ENCODE results near the gene LIMCH1. TPM values are rescaled to one million over a fixed set of nuclear protein-coding genes. Genes with fewer than 3 reads are reported as not detected.

Gene LIMCH1
- total and polyA plus RNA-seq, 7 experiments from 2014 or later = 0.05 to 1.2 TPM; not detected in 5

- no peak overlapping the region for H3K4me3 ChIP-seq (ENCODE audit: low read length)
- CTCF ChIA-PET = no interaction called here
- Mint-ChIP-seq H3K4me1 (peaks cover 0 to 3% (median 0%) of the 10 kb centered on the region in 7 donors), H3K4me3 (no peak overlapping the region), H3K36me3 (no peaks in the 10 kb centered on the region), H3K27ac (no peak overlapping the region), H3K9me3 (peaks cover 0 to 10% (median 4%) of the 10 kb centered on the region in 11 donors), H3K27me3 (peaks cover 0 to 4% (median 4%) of the 10 kb centered on the region in 5 donors)
- intact Hi-C loops (cut with micrococcal nuclease) = no loop called here
- ATAC-seq (peak; percentile 38), DNase-seq (no peak)
- POLR2A ChIA-PET = no interaction called here
- no peaks in the 10 kb centered on the region for H3K27me3 ChIP-seq (ENCODE audit: control insufficient read depth in 2 of 2, insufficient read depth in 2 of 2, low read length in 2 of 2)
- H3K36me3 ChIP-seq (ENCODE audit: control insufficient read depth in 2 of 3, insufficient read depth in 3 of 3, low read length in 3 of 3) = no peaks in the 10 kb centered on the region
- H3K4me1 ChIP-seq (ENCODE audit: control insufficient read depth in 2 of 2, insufficient read depth in 2 of 2, low read length in 2 of 2) = no peaks in the 10 kb centered on the region
- no peak overlapping the region for H3K27ac ChIP-seq (ENCODE audit: low read depth, low read length)
- H3K9me3 ChIP-seq (ENCODE audit: control insufficient read depth in 2 of 3, low read length in 3 of 3) = no peaks in the 10 kb centered on the region
These were observed 23.0 kb upstream of the LIMCH1 start for GRCh38 chr4:41514766-41515481.

GRCh38 chr4:41517121-41517520, 20.8 kb upstream of the LIMCH1 start:
- DNase-seq (no peak), ATAC-seq (no peak)
- H3K27ac ChIP-seq (ENCODE audit: low read depth, low read length) = no peak overlapping the region
- peaks cover 0 to 10% (median 1%) of the 10 kb centered on the region in 11 donors for H3K9me3 Mint-ChIP-seq
- no peaks in the 10 kb centered on the region for H3K27me3 ChIP-seq (ENCODE audit: control insufficient read depth in 2 of 2, insufficient read depth in 2 of 2, low read length in 2 of 2)
- ChIA-PET CTCF (no interaction called here), POLR2A (no interaction called here)
- H3K9me3 ChIP-seq (ENCODE audit: control insufficient read depth in 2 of 3, low read length in 3 of 3) = no peaks in the 10 kb centered on the region
- H3K4me3 Mint-ChIP-seq = no peak overlapping the region
- H3K4me1 Mint-ChIP-seq = peaks cover 0 to 3% (median 0%) of the 10 kb centered on the region in 7 donors
- intact Hi-C loops (cut with micrococcal nuclease) = no loop called here
- H3K4me3 ChIP-seq (ENCODE audit: low read length) = no peak overlapping the region
- H3K27ac Mint-ChIP-seq = no peak overlapping the region
- H3K27me3 Mint-ChIP-seq = peaks cover 0 to 4% (median 0%) of the 10 kb centered on the region in 5 donors
- no peaks in the 10 kb centered on the region for H3K4me1 ChIP-seq (ENCODE audit: control insufficient read depth in 2 of 2, insufficient read depth in 2 of 2, low read length in 2 of 2)
- no peaks in the 10 kb centered on the region for H3K36me3 ChIP-seq (ENCODE audit: control insufficient read depth in 2 of 3, insufficient read depth in 3 of 3, low read length in 3 of 3)
- no peaks in the 10 kb centered on the region for H3K36me3 Mint-ChIP-seq

GRCh38 chr4:41517747-41518146, 20.2 kb upstream of the LIMCH1 start:
- Histone ChIP-seq H3K9me3 (ENCODE audit: control insufficient read depth in 2 of 3, low read length in 3 of 3) (no peaks in the 10 kb centered on the region), H3K4me3 (ENCODE audit: low read length) (no peak overlapping the region), H3K4me1 (ENCODE audit: control insufficient read depth in 2 of 2, insufficient read depth in 2 of 2, low read length in 2 of 2) (no peaks in the 10 kb centered on the region), H3K27me3 (ENCODE audit: control insufficient read depth in 2 of 2, insufficient read depth in 2 of 2, low read length in 2 of 2) (no peaks in the 10 kb centered on the region), H3K27ac (ENCODE audit: low read depth, low read length) (no peak overlapping the region), H3K36me3 (ENCODE audit: control insufficient read depth in 2 of 3, insufficient read depth in 3 of 3, low read length in 3 of 3) (no peaks in the 10 kb centered on the region)
- Mint-ChIP-seq H3K27me3 (peaks cover 0 to 4% (median 0%) of the 10 kb centered on the region in 5 donors), H3K27ac (no peak overlapping the region), H3K36me3 (no peaks in the 10 kb centered on the region), H3K4me3 (no peak overlapping the region), H3K9me3 (peaks cover 0 to 10% (median 1%) of the 10 kb centered on the region in 11 donors), H3K4me1 (peaks cover 0 to 3% (median 0%) of the 10 kb centered on the region in 7 donors)
- ChIA-PET CTCF (interaction anchor here (0.9 kb wide), 1 partner anchor 12 kb away, joined by 3 read pairs; no protein-coding TSS in a partner anchor), POLR2A (no interaction called here)
- ATAC-seq = no peak
- no peak for DNase-seq
- intact Hi-C loops (cut with micrococcal nuclease) = no loop called here

- no peak overlapping the region for H3K27ac ChIP-seq (ENCODE audit: low read depth, low read length)
- no peaks in the 10 kb centered on the region for H3K36me3 ChIP-seq (ENCODE audit: control insufficient read depth in 2 of 3, insufficient read depth in 3 of 3, low read length in 3 of 3)
- intact Hi-C loops (cut with micrococcal nuclease) = no loop called here
- H3K27me3 ChIP-seq (ENCODE audit: control insufficient read depth in 2 of 2, insufficient read depth in 2 of 2, low read length in 2 of 2) = no peaks in the 10 kb centered on the region
- Mint-ChIP-seq H3K36me3 (no peaks in the 10 kb centered on the region), H3K4me1 (no peaks in the 10 kb centered on the region), H3K27me3 (peaks cover 0 to 6% (median 0%) of the 10 kb centered on the region in 5 donors), H3K4me3 (no peak overlapping the region), H3K9me3 (peaks cover 0 to 16% (median 0%) of the 10 kb centered on the region in 11 donors), H3K27ac (no peak overlapping the region)
- CTCF ChIA-PET = no interaction called here
- H3K4me3 ChIP-seq (ENCODE audit: low read length) = no peak overlapping the region
- H3K9me3 ChIP-seq (ENCODE audit: control insufficient read depth in 2 of 3, low read length in 3 of 3) = no peaks in the 10 kb centered on the region
- H3K4me1 ChIP-seq (ENCODE audit: control insufficient read depth in 2 of 2, insufficient read depth in 2 of 2, low read length in 2 of 2) = no peaks in the 10 kb centered on the region
- DNase-seq = no peak
- no peak for ATAC-seq
- POLR2A ChIA-PET = no interaction called here
These were observed 13.5 kb upstream of the LIMCH1 start for GRCh38 chr4:41524425-41524824.

GRCh38 chr4:41525129-41525528, 12.8 kb upstream of the LIMCH1 start:
- H3K4me1 Mint-ChIP-seq = no peaks in the 10 kb centered on the region
- ChIA-PET CTCF (no interaction called here), POLR2A (no interaction called here)
- intact Hi-C loops (cut with micrococcal nuclease) = no loop called here
- no peak for DNase-seq
- H3K4me3 Mint-ChIP-seq = no peak overlapping the region
- peaks cover 0 to 6% (median 0%) of the 10 kb centered on the region in 5 donors for H3K27me3 Mint-ChIP-seq
- Histone ChIP-seq H3K27me3 (ENCODE audit: control insufficient read depth in 2 of 2, insufficient read depth in 2 of 2, low read length in 2 of 2) (no peaks in the 10 kb centered on the region), H3K27ac (ENCODE audit: low read depth, low read length) (no peak overlapping the region), H3K9me3 (ENCODE audit: control insufficient read depth in 2 of 3, low read length in 3 of 3) (no peaks in the 10 kb centered on the region), H3K4me3 (ENCODE audit: low read length) (no peak overlapping the region), H3K36me3 (ENCODE audit: control insufficient read depth in 2 of 3, insufficient read depth in 3 of 3, low read length in 3 of 3) (no peaks in the 10 kb centered on the region), H3K4me1 (ENCODE audit: control insufficient read depth in 2 of 2, insufficient read depth in 2 of 2, low read length in 2 of 2) (no peaks in the 10 kb centered on the region)
- H3K27ac Mint-ChIP-seq = no peak overlapping the region
- no peaks in the 10 kb centered on the region for H3K36me3 Mint-ChIP-seq
- peaks cover 0 to 16% (median 0%) of the 10 kb centered on the region in 11 donors for H3K9me3 Mint-ChIP-seq
- no peak for ATAC-seq

GRCh38 chr4:41526628-41527027, 11.3 kb upstream of the LIMCH1 start:
- H3K27me3 Mint-ChIP-seq = peaks cover 0 to 6% (median 0%) of the 10 kb centered on the region in 5 donors
- H3K4me1 Mint-ChIP-seq = no peaks in the 10 kb centered on the region
- Histone ChIP-seq H3K36me3 (ENCODE audit: control insufficient read depth in 2 of 3, insufficient read depth in 3 of 3, low read length in 3 of 3) (no peaks in the 10 kb centered on the region), H3K4me3 (ENCODE audit: low read length) (no peak overlapping the region), H3K9me3 (ENCODE audit: control insufficient read depth in 2 of 3, low read length in 3 of 3) (no peaks in the 10 kb centered on the region), H3K27me3 (ENCODE audit: control insufficient read depth in 2 of 2, insufficient read depth in 2 of 2, low read length in 2 of 2) (no peaks in the 10 kb centered on the region), H3K4me1 (ENCODE audit: control insufficient read depth in 2 of 2, insufficient read depth in 2 of 2, low read length in 2 of 2) (no peaks in the 10 kb centered on the region), H3K27ac (ENCODE audit: low read depth, low read length) (no peak overlapping the region)
- H3K36me3 Mint-ChIP-seq = no peaks in the 10 kb centered on the region
- H3K4me3 Mint-ChIP-seq = no peak overlapping the region
- DNase-seq (no peak), ATAC-seq (no peak)
- CTCF ChIA-PET = no interaction called here
- H3K27ac Mint-ChIP-seq = no peak overlapping the region
- peaks cover 0 to 19% (median 2%) of the 10 kb centered on the region in 11 donors for H3K9me3 Mint-ChIP-seq
- POLR2A ChIA-PET = no interaction called here
- intact Hi-C loops (cut with micrococcal nuclease) = no loop called here

Measured in naive thymus-derived CD4-positive, alpha-beta T cell (primary cell).